GM12865 (cell line): ENCODE results near the gene DYNC2I2.

Experiments used
- DNase-seq: peaks from one replicate; pipeline ENCODE4 v3.0.0; 2010; ENCODE audit warnings: low read depth
- H3K4me3 ChIP-seq: 2 replicates; pipeline ENCODE4 v1.5.1; 2011; ENCODE audit warnings: mild to moderate bottlenecking, low read depth, low read length, control low read depth
- CTCF ChIP-seq: IDR thresholded peaks from 2 replicates; pipeline ENCODE4 v1.5.1; 2011; ENCODE audit warnings: low read length, control low read depth, low read depth, inconsistent platforms; ENCODE audit not compliant: insufficient read depth; ENCODE audit errors: missing control alignments

The DYNC2I2 gene

DNA sequence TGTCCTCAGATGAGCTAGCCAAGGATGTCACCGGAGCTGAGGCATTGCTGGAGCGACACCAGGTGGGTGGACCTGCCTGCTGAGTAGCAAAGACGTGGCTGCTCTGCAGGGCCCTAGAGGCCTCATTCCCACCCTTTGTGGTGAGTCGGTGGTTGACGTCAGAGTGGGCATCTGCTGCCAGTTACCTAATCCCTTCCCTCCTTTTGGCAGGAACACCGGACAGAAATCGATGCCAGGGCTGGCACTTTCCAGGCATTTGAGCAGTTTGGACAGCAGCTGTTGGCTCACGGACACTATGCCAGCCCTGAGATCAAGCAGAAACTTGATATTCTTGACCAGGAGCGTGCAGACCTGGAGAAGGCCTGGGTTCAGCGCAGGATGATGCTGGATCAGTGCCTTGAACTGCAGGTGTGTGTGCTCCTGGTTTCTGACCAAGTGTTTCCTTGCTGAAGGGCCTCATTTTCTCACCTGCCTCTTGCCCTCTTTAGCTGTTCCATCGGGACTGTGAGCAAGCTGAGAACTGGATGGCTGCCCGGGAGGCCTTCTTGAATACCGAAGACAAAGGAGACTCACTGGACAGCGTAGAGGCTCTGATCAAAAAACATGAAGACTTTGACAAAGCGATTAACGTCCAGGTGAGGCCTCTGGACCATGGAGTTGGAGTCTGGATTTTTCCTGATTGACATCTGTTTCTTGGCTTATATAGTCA lies 48.9 kb downstream of the DYNC2I2 start:
- H3K4me3 ChIP-seq, result no peak overlapping the region
- no peak for TF ChIP-seq CTCF
- DNase-seq, result no peak

DNA sequence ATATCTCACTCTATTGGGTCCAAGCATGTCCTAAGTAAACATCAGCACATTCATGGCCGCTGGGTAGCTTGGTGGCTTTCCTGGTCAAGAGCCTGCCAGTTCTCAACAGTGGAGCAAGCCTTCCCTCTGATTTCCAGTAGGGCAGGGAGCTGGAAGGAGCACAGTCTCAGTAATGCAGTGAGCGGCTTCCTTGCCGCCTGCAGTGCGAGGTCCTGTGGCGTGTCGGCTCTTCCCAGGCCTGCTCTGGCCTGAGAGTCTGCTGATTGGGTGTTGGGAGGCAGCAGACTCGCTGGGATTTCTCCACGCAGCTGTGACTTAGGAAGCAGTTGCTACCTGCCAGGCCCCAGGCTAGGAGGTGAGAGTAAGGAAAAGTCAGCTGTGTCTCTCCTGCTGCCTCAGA lies 53.0 kb downstream of the DYNC2I2 start:
- DNase-seq, result no peak
- TF ChIP-seq CTCF, result no peak
- H3K4me3 ChIP-seq, result no peak overlapping the region

DNA sequence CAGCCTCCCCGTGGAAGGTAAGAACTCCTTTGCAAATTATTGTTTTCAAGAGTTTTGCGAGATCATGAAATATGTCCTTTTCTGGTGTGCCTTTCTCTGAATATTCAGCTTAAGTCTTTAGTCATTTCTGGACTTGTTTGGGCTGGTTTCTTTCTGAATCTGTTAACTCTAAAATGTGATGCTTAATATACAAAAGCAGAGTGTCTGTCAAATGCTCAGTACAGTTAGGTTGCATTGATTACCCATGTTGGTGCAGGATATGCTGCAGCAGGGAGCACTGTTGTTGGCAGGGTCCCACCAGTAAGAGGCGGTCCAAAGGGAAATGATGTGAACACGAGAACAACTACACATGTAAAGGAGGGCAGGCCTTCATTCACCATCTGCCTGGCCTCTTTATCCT lies 56.5 kb downstream of the DYNC2I2 start:
- peak; percentile 7 for DNase-seq
- no peak overlapping the region for H3K4me3 ChIP-seq
- TF ChIP-seq CTCF, result no peak

GRCh38 chr9:128595471-128595870 lies 61.2 kb downstream of the DYNC2I2 start:
- H3K4me3 ChIP-seq, result no peak overlapping the region
- no peak for TF ChIP-seq CTCF
- DNase-seq, result no peak

GRCh38 chr9:128593856-128594255 lies 62.8 kb downstream of the DYNC2I2 start:
- no peak for TF ChIP-seq CTCF
- no peak for DNase-seq
- H3K4me3 ChIP-seq, result no peak overlapping the region

DNA sequence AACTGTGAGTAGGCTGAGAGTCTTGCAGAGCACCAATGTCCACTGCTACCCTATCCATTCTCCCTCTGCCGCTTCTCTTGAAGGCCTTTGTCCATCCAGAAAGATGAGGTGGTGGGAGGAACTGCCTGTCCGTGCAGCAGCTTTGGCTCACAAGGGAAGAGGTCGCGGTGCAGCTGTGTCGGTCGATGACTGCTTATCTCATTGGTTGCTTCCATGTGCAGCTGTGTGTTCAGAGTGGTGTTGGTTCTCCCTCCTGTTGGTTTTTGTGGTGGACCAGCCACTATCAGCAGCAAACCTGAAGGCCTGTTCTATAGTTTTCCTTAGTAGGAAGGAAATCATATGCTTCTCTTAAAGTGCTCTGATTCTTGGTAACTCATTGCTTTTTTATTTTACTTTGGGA lies 63.6 kb downstream of the DYNC2I2 start:
- TF ChIP-seq CTCF, result no peak
- DNase-seq, result no peak
- no peak overlapping the region for H3K4me3 ChIP-seq
